OCI-LY1 (cell line): ENCODE results near the gene ABCB8.
"Not testable (repeated sequence)": the region's sequence is repeated elsewhere in the genome, so short reads cannot be mapped to it uniquely, and the experiment has no call there.

ENCODE experiments used
- H2AFZ ChIP-seq: fragments of 200-600 bp; sonication (generic), shearing (Covaris generic); 2 replicates; pipeline ENCODE4 v1.6.0; 2014; ENCODE audit warnings: antibody characterized with exemption, mild to moderate bottlenecking, low read length
- H3F3A ChIP-seq: fragments of 200-600 bp; sonication (generic), shearing (Covaris generic); 2 replicates; pipeline ENCODE4 v1.6.0; 2014; ENCODE audit warnings: mild to moderate bottlenecking, antibody characterized with exemption, low read length, moderate library complexity; ENCODE audit not compliant: insufficient read depth
- H3K27ac ChIP-seq: fragments of 200-600 bp; sonication (generic); 2 replicates; pipeline ENCODE4 v1.5.1; 2014; ENCODE audit warnings: low read length, mixed run types, mild to moderate bottlenecking, low read depth; ENCODE audit not compliant: poor library complexity, severe bottlenecking
- H3K27me3 ChIP-seq: fragments of 200-600 bp; sonication (generic); 2 replicates; pipeline ENCODE4 v1.6.0; 2014; ENCODE audit warnings: antibody characterized with exemption, mild to moderate bottlenecking, low read length, moderate library complexity; ENCODE audit not compliant: insufficient read depth
- H3K36me3 ChIP-seq: fragments of 200-600 bp; sonication (generic); 2 replicates; pipeline ENCODE4 v1.6.1; 2014; ENCODE audit warnings: mild to moderate bottlenecking, antibody characterized with exemption, low read length, moderate library complexity, mixed read lengths; ENCODE audit not compliant: insufficient read depth
- H3K4me1 ChIP-seq: fragments of 200-600 bp; sonication (generic); 2 replicates; pipeline ENCODE4 v1.5.1; 2014; ENCODE audit warnings: mild to moderate bottlenecking, low read length, moderate library complexity; ENCODE audit not compliant: insufficient read depth, severe bottlenecking
- H3K4me2 ChIP-seq: fragments of 200-600 bp; sonication (generic), shearing (Covaris generic); 2 replicates; pipeline ENCODE4 v1.6.1; 2014; ENCODE audit warnings: low read length
- H3K4me3 ChIP-seq: fragments of 200-600 bp; sonication (generic); 2 replicates; pipeline ENCODE4 v1.5.1; 2014; ENCODE audit warnings: low read length, low read depth, mild to moderate bottlenecking, mixed read lengths; ENCODE audit not compliant: poor library complexity, severe bottlenecking
- H3K79me2 ChIP-seq: fragments of 200-600 bp; shearing (Covaris generic); 2 replicates; pipeline ENCODE4 v1.6.1; 2016; ENCODE audit warnings: mixed run types, low read length, mixed read lengths; ENCODE audit not compliant: insufficient read depth
- H3K9ac ChIP-seq: fragments of 200-600 bp; sonication (generic), shearing (Covaris generic); 2 replicates; pipeline ENCODE4 v1.6.1; 2014; ENCODE audit warnings: mild to moderate bottlenecking, low read length, mixed read lengths
- H3K9me2 ChIP-seq: fragments of 200-600 bp; sonication (generic), shearing (Covaris generic); 2 replicates; pipeline ENCODE4 v1.6.1; 2014; ENCODE audit warnings: low read depth, mild to moderate bottlenecking, low read length, mixed read lengths
- H3K9me3 ChIP-seq: fragments of 200-600 bp; shearing (Covaris generic); 2 replicates; pipeline ENCODE4 v1.6.1; 2014; ENCODE audit warnings: low read length, mixed read lengths
- H4K20me1 ChIP-seq: fragments of 200-600 bp; sonication (generic), shearing (Covaris generic); 2 replicates; pipeline ENCODE4 v1.6.0; 2016; ENCODE audit warnings: mild to moderate bottlenecking, low read length; ENCODE audit not compliant: insufficient read depth
- EZH2 ChIP-seq: fragments of 200-600 bp; sonication (generic), shearing (Covaris generic); IDR thresholded peaks from 2 replicates; pipeline ENCODE4 v1.8.0; 2017; ENCODE audit warnings: borderline replicate concordance, mixed run types, mild to moderate bottlenecking, antibody characterized with exemption, low read length, moderate library complexity, mixed read lengths
- TF ChIP-seq, protein P1 (sequence below): fragments of 200-600 bp; sonication (generic), shearing (Covaris generic); IDR thresholded peaks from 2 replicates; pipeline ENCODE4 v1.5.1; 2017; ENCODE audit warnings: mild to moderate bottlenecking, antibody characterized with exemption, low read length, moderate library complexity, mixed read lengths

ABCB8 gene

DNA sequence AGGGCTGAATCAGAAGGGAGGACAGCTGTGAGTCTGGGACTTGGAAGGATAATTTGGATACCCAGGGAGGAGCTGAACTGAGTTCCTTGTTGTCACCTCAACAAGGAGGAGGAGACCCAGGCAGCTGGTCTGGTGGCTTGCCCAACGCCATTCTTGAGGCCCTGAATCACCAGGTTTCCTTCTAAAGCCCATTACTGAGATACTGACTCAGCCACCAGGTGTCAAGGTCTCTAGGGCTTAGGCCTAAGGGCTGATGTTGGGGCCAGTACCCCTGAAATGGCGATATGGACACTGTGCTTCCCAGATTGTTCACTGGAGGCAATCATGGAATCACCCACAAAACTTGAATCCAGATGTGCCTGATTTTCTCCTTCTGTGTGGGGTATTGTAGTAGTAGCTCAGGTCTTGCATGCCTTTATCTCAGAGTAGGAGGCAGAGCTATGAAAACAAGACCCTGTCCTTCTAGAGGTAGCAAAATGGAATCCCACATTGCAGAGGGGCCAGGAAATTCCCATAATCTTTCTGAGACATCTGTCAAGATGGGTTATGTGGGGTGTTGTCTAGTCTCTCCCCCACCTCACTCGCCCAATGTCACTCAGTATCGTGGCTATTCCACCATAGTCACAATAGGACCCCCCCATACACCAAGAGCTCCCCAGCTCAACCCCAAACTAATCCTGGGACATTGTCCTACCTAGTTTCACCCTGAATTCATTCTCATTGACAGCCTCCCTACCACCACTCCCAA is 2.2 kb upstream of the ABCB8 start:
- Histone ChIP-seq H2AFZ (no peak overlapping the region), H3K79me2 (no peaks in the 10 kb centered on the region), H3K36me3 (no peaks in the 10 kb centered on the region), H3K9me3 (no peaks in the 10 kb centered on the region), H3K4me1 (peaks cover 24% of the 10 kb centered on the region), H3K4me2 (no peak overlapping the region), H3K9me2 (no peaks in the 10 kb centered on the region), H3F3A (no peaks in the 10 kb centered on the region), H4K20me1 (no peaks in the 10 kb centered on the region), H3K4me3 (no peak overlapping the region), H3K27me3 (peaks cover 4% of the 10 kb centered on the region; the same call in 1 of the 2 replicates), H3K9ac (no peak overlapping the region), H3K27ac (no peak overlapping the region)
- TF ChIP-seq, protein P1, sequence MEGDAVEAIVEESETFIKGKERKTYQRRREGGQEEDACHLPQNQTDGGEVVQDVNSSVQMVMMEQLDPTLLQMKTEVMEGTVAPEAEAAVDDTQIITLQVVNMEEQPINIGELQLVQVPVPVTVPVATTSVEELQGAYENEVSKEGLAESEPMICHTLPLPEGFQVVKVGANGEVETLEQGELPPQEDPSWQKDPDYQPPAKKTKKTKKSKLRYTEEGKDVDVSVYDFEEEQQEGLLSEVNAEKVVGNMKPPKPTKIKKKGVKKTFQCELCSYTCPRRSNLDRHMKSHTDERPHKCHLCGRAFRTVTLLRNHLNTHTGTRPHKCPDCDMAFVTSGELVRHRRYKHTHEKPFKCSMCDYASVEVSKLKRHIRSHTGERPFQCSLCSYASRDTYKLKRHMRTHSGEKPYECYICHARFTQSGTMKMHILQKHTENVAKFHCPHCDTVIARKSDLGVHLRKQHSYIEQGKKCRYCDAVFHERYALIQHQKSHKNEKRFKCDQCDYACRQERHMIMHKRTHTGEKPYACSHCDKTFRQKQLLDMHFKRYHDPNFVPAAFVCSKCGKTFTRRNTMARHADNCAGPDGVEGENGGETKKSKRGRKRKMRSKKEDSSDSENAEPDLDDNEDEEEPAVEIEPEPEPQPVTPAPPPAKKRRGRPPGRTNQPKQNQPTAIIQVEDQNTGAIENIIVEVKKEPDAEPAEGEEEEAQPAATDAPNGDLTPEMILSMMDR = no peak
- TF ChIP-seq EZH2 = no peak

DNA sequence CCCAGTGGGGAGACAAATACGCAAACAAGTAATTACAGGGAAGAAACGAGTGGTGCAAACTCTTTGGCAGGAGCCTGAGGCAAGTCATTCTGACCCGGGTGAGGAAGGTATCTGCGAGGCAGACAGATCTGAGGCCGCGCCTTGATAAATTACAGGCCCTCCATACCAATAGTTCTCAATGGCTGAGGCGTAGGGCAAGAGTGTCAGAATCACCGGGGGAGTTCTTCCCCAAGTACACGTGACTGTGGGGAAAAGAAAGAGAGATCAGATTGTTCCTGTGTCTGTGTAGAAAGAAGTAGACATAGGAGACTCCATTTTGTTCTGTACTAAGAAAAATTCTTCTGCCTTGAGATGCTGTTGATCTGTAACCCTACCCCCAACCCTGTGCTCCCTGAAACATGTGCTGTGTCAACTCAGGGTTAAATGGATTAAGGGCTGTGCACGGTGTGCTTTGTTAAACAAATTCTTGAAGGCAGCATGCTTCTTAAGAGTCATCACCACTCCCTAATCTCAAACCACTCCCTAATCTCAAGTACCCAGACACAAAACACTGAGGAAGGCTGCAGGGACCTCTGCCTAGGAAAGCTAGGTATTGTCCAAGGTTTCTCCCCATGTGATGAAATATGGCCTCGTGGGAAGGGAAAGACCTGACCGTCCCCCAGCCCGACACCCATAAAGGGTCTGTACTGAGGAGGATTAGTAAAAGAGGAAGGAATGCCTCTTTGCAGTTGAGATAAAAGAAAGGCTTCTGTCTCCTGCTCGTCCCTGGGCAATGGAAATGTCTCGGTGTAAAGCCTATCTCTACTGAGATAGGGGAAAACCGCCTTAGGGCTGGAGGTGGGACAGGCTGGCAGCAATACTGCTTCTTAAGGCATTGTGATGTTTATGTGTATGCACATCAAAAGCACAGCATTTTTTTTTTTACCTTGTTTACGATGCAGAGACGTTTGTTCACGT is 1.2 kb upstream of the ABCB8 start:
- not testable (repeated sequence) for H3K27me3 ChIP-seq, H2AFZ ChIP-seq, H4K20me1 ChIP-seq, H3K36me3 ChIP-seq, H3K9me3 ChIP-seq, H3F3A ChIP-seq, H3K9me2 ChIP-seq, H3K79me2 ChIP-seq, H3K27ac ChIP-seq
- Histone ChIP-seq H3K9ac (peak overlapping the region; percentile 20; the same call in 1 of the 2 replicates), H3K4me1 (peaks cover 24% of the 10 kb centered on the region), H3K4me3 (peak overlapping the region; percentile 73), H3K4me2 (peak overlapping the region; percentile 66)

DNA sequence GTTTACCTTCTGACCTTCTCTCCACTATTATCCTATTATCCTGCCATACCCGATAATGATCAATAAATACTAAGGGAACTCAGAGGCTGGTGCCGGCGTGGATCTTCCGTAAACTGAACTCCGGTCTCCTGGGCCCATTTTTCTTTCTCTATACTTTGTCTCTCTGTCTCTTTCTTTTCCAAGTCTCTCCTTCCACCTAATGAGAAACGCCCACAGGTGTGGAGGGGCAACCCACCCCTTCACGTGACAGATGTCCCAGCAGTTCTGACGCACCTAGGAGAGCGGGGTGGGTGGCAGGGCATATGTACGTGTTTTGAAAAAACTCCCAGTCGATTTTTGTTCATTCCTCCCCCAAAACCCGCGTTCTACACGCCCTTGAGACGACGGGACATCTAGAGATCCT is 521 bp upstream of the ABCB8 start:
- not testable (repeated sequence) for H3K79me2 ChIP-seq, H4K20me1 ChIP-seq, H3K9me2 ChIP-seq, H3K9me3 ChIP-seq, H3K36me3 ChIP-seq, H3F3A ChIP-seq, H3K27me3 ChIP-seq, H3K27ac ChIP-seq
- Histone ChIP-seq H3K4me1 (peaks cover 24% of the 10 kb centered on the region), H3K4me3 (peak overlapping the region; percentile 73), H3K4me2 (peak overlapping the region; percentile 66), H2AFZ (peak overlapping the region; percentile 48; the same call in 1 of the 2 replicates), H3K9ac (peak overlapping the region; percentile 20)

DNA sequence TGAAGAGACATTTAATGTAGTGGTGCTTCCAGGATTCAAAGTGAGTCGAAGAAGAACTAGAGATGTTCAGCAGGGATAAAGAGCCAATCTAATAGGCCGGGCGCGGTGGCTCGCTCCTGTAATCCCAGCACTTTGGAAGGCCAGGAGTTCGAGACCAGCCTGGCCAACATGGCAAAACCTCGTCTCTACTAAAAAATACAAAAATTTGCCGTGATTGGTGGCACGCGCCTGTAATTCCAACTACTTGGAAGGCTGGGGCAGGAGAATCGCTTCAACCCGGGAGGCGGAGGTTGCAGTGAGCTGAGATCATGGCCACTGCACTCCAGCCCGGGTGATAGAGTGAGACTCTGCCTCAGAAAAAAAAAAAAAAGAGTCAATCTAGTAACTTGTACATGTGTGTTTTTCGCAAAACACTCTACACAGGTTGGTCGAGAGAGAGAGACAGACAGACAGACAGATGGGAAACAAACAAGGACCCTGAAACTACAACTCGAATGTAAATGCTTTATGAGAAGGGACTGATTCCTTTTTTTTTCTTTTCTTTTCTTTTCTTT is 775 bp downstream of the ABCB8 start:
- no peaks in the 10 kb centered on the region for H3K27me3 ChIP-seq
- TF ChIP-seq EZH2 = no peak
- TF ChIP-seq, protein P1 = no peak
- 0 out of 2 replicates have a peak, but pooled peaks cover 3% of the 10 kb centered on the region for H3K36me3 ChIP-seq
- no peaks in the 10 kb centered on the region for H4K20me1 ChIP-seq
- no peaks in the 10 kb centered on the region for H3K9me3 ChIP-seq
- peak overlapping the region; percentile 66 for H3K4me2 ChIP-seq
- H3K27ac ChIP-seq = no peak overlapping the region
- peaks cover 24% of the 10 kb centered on the region for H3K4me1 ChIP-seq
- peak overlapping the region; percentile 73 for H3K4me3 ChIP-seq
- H3K9ac ChIP-seq = peak overlapping the region; percentile 71
- H2AFZ ChIP-seq = no peak overlapping the region
- no peaks in the 10 kb centered on the region for H3F3A ChIP-seq
- no peaks in the 10 kb centered on the region for H3K79me2 ChIP-seq
- no peaks in the 10 kb centered on the region for H3K9me2 ChIP-seq
